Measurements from ENCODE around the gene CADM2. TPM values are rescaled to one million over a fixed set of nuclear protein-coding genes. Genes with fewer than 3 reads are reported as not detected.

The CADM2 gene
- total RNA-seq, 1 experiment from 2014 or later, result not detected

DNA sequence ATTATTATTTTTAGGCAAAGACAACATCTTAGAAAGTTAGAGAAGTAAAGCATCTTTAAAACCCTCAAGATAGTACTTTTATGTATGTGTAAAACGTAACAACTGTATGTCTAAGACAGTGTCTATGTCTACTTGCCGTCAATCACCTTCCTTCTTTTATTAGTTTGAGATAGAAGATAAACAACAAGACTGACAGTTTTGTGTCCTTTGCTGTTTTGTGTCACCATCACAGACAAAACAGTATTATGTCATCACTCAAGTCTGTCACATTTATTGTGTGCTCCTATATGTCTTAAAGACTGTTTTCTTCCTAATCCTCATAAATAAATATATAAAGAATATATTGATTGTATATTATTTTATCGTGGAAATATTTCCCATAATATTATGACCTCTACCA, 908.3 kb downstream of the CADM2 start:
- no peak for DNase-seq
- no peaks in the 10 kb centered on the region for H3K27me3 Mint-ChIP-seq (ENCODE audit: insufficient read depth, unreplicated experiment)
- H3K4me3 ChIP-seq (ENCODE audit: low read depth, low read length), result no peak overlapping the region
- H3K4me1 ChIP-seq, result no peaks in the 10 kb centered on the region
- H3K27me3 ChIP-seq (replicated peaks; ENCODE audit: control insufficient read depth, insufficient read depth, low read length), result no peaks in the 10 kb centered on the region
- H3K27ac Mint-ChIP-seq (ENCODE audit: unreplicated experiment), result no peak overlapping the region
- intact Hi-C loops (cut with micrococcal nuclease; ENCODE audit: unreplicated experiment), result no loop called here
- TF ChIP-seq, protein P1, sequence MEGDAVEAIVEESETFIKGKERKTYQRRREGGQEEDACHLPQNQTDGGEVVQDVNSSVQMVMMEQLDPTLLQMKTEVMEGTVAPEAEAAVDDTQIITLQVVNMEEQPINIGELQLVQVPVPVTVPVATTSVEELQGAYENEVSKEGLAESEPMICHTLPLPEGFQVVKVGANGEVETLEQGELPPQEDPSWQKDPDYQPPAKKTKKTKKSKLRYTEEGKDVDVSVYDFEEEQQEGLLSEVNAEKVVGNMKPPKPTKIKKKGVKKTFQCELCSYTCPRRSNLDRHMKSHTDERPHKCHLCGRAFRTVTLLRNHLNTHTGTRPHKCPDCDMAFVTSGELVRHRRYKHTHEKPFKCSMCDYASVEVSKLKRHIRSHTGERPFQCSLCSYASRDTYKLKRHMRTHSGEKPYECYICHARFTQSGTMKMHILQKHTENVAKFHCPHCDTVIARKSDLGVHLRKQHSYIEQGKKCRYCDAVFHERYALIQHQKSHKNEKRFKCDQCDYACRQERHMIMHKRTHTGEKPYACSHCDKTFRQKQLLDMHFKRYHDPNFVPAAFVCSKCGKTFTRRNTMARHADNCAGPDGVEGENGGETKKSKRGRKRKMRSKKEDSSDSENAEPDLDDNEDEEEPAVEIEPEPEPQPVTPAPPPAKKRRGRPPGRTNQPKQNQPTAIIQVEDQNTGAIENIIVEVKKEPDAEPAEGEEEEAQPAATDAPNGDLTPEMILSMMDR (IDR thresholded peaks at IDR 0.05; ENCODE audit: insufficient read depth in 1 of 2, low read depth in 1 of 2, low read length in 1 of 2, severe bottlenecking in 1 of 2, unreplicated experiment in 1 of 2), result no peak
- H3K36me3 ChIP-seq (ENCODE audit: control insufficient read depth, insufficient read depth, low read length), result no peaks in the 10 kb centered on the region
- ChIA-PET POLR2A (no interaction called here), CTCF (no interaction called here)
- no peaks in the 10 kb centered on the region for H3K9me3 ChIP-seq
- H3K4me1 Mint-ChIP-seq (ENCODE audit: low read depth, unreplicated experiment), result no peaks in the 10 kb centered on the region
- no TSS peak for BruUV-seq (replicated peaks)
- no peaks in the 10 kb centered on the region for H3K9me3 Mint-ChIP-seq (ENCODE audit: unreplicated experiment)
- H3K4me3 Mint-ChIP-seq (ENCODE audit: unreplicated experiment), result no peak overlapping the region
- no peaks in the 10 kb centered on the region for H3K36me3 Mint-ChIP-seq (ENCODE audit: insufficient read depth, unreplicated experiment)

DNA sequence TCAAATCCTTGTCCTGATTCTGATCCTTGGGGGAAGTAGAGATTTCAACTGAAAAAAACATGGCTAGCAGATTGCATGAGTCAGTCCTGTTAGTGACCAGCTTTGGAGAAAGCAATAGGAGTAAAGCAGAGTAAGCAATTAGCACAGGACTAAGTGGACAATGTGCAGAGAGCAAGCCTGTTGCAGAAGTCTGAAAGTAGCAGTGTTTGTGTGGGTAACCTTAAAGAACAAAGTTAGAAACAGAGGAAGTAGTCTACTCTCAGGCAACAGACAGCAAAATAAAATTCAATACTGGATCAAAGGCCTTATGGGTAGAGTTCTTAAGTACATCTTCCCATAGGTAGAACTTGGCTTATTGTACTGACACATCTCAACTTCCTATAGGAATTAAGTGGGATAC, 916.8 kb downstream of the CADM2 start:
- Histone ChIP-seq H3K4me1 (no peaks in the 10 kb centered on the region), H3K9me3 (no peaks in the 10 kb centered on the region; the same call in 1 of the 2 replicates), H3K27me3 (replicated peaks; ENCODE audit: control insufficient read depth, insufficient read depth, low read length) (no peaks in the 10 kb centered on the region), H3K36me3 (ENCODE audit: control insufficient read depth, insufficient read depth, low read length) (no peaks in the 10 kb centered on the region), H3K4me3 (ENCODE audit: low read depth, low read length) (no peak overlapping the region)
- BruUV-seq (replicated peaks), result no TSS peak
- Mint-ChIP-seq H3K27ac (ENCODE audit: unreplicated experiment) (no peak overlapping the region), H3K4me1 (ENCODE audit: low read depth, unreplicated experiment) (no peaks in the 10 kb centered on the region), H3K36me3 (ENCODE audit: insufficient read depth, unreplicated experiment) (no peaks in the 10 kb centered on the region), H3K4me3 (ENCODE audit: unreplicated experiment) (no peak overlapping the region), H3K9me3 (ENCODE audit: unreplicated experiment) (no peaks in the 10 kb centered on the region), H3K27me3 (ENCODE audit: insufficient read depth, unreplicated experiment) (no peaks in the 10 kb centered on the region)
- ChIA-PET CTCF (no interaction called here), POLR2A (no interaction called here)
- TF ChIP-seq, protein P1 (IDR thresholded peaks at IDR 0.05; ENCODE audit: insufficient read depth in 1 of 2, low read depth in 1 of 2, low read length in 1 of 2, severe bottlenecking in 1 of 2, unreplicated experiment in 1 of 2), result no peak
- no peak for DNase-seq
- intact Hi-C loops (cut with micrococcal nuclease; ENCODE audit: unreplicated experiment), result no loop called here

DNA sequence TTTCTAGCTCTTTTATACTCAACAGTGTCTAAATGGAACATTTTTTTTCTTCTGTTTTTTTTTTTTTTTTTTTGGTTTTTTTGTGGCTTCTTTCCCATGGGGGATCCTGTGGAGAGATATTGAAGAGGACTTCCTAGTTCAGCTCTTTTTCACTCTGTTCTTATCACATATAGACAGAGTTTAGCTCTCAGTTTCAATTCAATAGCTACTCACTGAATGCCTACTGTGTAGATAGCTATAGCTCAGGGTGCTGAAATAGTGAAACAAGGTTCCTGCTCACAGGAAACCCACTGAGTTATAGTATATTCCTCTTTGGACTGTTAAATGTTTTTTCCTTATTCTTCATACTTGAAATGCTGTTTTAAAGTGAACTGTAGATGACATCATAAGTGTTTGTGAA, 918.8 kb downstream of the CADM2 start:
- no peaks in the 10 kb centered on the region; the same call in 1 of the 2 replicates for H3K9me3 ChIP-seq
- TF ChIP-seq, protein P1 (IDR thresholded peaks at IDR 0.05; ENCODE audit: insufficient read depth in 1 of 2, low read depth in 1 of 2, low read length in 1 of 2, severe bottlenecking in 1 of 2, unreplicated experiment in 1 of 2), result no peak
- no peak overlapping the region for H3K4me3 ChIP-seq (ENCODE audit: low read depth, low read length)
- no peak overlapping the region for H3K27ac Mint-ChIP-seq (ENCODE audit: unreplicated experiment)
- no peaks in the 10 kb centered on the region for H3K4me1 Mint-ChIP-seq (ENCODE audit: low read depth, unreplicated experiment)
- no peak overlapping the region for H3K4me3 Mint-ChIP-seq (ENCODE audit: unreplicated experiment)
- no peaks in the 10 kb centered on the region for H3K36me3 ChIP-seq (ENCODE audit: control insufficient read depth, insufficient read depth, low read length)
- H3K27me3 ChIP-seq (replicated peaks; ENCODE audit: control insufficient read depth, insufficient read depth, low read length), result no peaks in the 10 kb centered on the region
- no peaks in the 10 kb centered on the region for H3K27me3 Mint-ChIP-seq (ENCODE audit: insufficient read depth, unreplicated experiment)
- CTCF ChIA-PET, result no interaction called here
- BruUV-seq (replicated peaks), result no TSS peak
- intact Hi-C loops (cut with micrococcal nuclease; ENCODE audit: unreplicated experiment), result no loop called here
- POLR2A ChIA-PET, result no interaction called here
- no peak for DNase-seq
- no peaks in the 10 kb centered on the region for H3K9me3 Mint-ChIP-seq (ENCODE audit: unreplicated experiment)
- H3K4me1 ChIP-seq, result no peaks in the 10 kb centered on the region
- H3K36me3 Mint-ChIP-seq (ENCODE audit: insufficient read depth, unreplicated experiment), result no peaks in the 10 kb centered on the region

All from Caco-2 (cell line).